Measurements from ENCODE around the gene HTT-AS.

HTT-AS gene

DNA sequence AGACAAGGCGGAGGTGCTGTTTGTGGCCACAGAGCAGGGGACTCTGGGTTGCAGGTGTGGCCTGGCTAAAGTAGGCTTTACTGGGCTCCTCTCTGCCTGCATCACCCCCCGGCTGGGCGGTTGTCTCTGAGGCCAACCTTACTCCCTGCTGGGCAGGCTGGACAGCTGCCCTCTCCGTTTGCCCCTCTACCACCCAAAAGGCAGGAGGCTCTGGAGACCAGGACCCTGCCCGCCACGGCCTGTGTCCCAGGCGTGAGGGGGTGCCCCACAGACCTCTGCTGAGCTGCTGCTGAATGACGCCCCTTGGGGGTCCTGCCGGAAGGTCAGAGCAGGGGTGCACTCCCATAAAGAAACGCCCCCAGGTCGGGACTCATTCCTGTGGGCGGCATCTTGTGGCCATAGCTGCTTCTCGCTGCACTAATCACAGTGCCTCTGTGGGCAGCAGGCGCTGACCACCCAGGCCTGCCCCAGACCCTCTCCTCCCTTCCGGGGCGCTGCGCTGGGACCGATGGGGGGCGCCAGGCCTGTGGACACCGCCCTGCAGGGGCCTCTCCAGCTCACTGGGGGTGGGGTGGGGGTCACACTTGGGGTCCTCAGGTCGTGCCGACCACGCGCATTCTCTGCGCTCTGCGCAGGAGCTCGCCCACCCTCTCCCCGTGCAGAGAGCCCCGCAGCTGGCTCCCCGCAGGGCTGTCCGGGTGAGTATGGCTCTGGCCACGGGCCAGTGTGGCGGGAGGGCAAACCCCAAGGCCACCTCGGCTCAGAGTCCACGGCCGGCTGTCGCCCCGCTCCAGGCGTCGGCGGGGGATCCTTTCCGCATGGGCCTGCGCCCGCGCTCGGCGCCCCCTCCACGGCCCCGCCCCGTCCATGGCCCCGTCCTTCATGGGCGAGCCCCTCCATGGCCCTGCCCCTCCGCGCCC lies 920 bp downstream of the HTT-AS start:
- H3K9me3 ChIP-seq (ENCODE audit: control insufficient read depth, insufficient read depth, low read length) = no peaks in the 10 kb centered on the region
- no peak for DNase-seq (ENCODE audit: low read depth, low spot score)

DNA sequence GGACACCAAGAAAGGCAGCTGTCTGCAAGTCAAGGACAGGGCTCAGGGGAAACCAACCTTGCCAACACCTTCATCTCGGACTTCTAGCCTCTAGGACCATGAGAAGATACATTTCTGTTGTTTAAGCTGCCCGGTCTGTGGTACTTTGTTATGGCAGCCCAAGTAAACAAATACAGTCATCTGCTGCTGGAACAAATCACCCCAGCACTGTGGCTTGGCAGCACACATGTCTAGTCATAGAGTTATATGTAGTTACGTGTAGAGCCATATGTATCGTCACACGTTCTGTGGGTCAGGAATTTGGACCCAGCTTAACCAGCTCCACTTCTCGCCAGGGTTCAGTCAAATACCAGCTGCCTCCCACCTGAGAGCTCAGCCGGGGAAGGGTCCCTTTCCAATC lies 2.5 kb downstream of the HTT-AS start:
- Histone ChIP-seq H3K9me3 (ENCODE audit: control insufficient read depth, insufficient read depth, low read length) (no peaks in the 10 kb centered on the region), H3K4me3 (ENCODE audit: low read length) (no peak overlapping the region), H3K36me3 (ENCODE audit: control insufficient read depth, insufficient read depth, low read length) (no peaks in the 10 kb centered on the region), H3K4me1 (ENCODE audit: control insufficient read depth, insufficient read depth, low read length) (no peaks in the 10 kb centered on the region), H3K27me3 (ENCODE audit: control insufficient read depth, insufficient read depth, low read length) (no peaks in the 10 kb centered on the region), H3K27ac (ENCODE audit: low read length) (no peak overlapping the region)
- DNase-seq (ENCODE audit: low read depth, low spot score) = no peak
- WGBS (ENCODE audit: insufficient coverage, insufficient read length) = no CpG with 5 or more reads among the region's 7 CpGs

More for the DNA sequence above, 920 bp downstream of the HTT-AS start:
- Histone ChIP-seq H3K4me1 (ENCODE audit: control insufficient read depth, insufficient read depth, low read length) (no peaks in the 10 kb centered on the region), H3K27ac (ENCODE audit: low read length) (no peak overlapping the region), H3K4me3 (ENCODE audit: low read length) (peak overlapping the region; percentile 84), H3K36me3 (ENCODE audit: control insufficient read depth, insufficient read depth, low read length) (no peaks in the 10 kb centered on the region), H3K27me3 (ENCODE audit: control insufficient read depth, insufficient read depth, low read length) (no peaks in the 10 kb centered on the region)
- WGBS (ENCODE audit: insufficient coverage, insufficient read length) = no CpG with 5 or more reads among the region's 54 CpGs

DNA sequence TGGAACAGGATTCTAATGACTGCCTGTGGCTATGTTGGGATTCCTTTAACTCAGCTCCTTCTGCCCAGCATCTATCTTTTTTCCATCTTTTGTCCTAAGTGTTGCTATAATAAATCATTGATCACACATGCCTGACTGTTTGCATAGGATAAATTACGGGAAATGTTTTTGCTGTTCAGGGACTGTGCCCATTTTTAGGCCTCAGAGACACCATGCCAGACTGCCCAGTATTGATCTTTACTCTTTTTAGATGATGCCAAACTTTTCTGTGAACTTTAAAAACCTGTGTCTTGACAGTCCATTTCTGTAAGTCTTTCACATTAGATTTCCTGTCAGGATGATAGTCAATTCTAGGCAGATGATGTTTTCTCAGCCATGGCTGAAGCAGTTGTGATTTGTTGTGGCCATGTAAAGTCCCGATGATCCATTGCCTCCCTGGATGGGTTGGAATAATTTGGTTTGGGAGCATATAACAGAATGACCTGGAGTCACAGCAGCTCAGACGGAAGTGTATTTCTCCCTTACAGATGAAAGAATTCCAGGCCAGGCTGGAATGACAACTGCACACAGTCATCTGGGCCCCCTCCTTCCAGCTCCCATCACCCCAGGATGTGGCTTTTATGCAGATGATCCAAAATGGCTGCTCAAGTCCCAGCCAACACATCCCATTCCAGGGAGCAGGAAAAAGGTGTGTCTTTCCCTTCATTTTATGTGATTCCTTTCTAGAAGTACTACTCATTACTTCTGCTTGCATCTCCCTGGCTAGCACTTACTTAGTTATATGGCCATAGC lies 3.4 kb downstream of the HTT-AS start:
- Histone ChIP-seq H3K27me3 (ENCODE audit: control insufficient read depth, insufficient read depth, low read length) (no peaks in the 10 kb centered on the region), H3K36me3 (ENCODE audit: control insufficient read depth, insufficient read depth, low read length) (no peaks in the 10 kb centered on the region), H3K4me3 (ENCODE audit: low read length) (no peak overlapping the region), H3K27ac (ENCODE audit: low read length) (no peak overlapping the region), H3K9me3 (ENCODE audit: control insufficient read depth, insufficient read depth, low read length) (no peaks in the 10 kb centered on the region), H3K4me1 (ENCODE audit: control insufficient read depth, insufficient read depth, low read length) (no peaks in the 10 kb centered on the region)
- WGBS (ENCODE audit: insufficient coverage, insufficient read length) = no CpG with 5 or more reads among the region's 3 CpGs
- no peak for DNase-seq (ENCODE audit: low read depth, low spot score)

DNA sequence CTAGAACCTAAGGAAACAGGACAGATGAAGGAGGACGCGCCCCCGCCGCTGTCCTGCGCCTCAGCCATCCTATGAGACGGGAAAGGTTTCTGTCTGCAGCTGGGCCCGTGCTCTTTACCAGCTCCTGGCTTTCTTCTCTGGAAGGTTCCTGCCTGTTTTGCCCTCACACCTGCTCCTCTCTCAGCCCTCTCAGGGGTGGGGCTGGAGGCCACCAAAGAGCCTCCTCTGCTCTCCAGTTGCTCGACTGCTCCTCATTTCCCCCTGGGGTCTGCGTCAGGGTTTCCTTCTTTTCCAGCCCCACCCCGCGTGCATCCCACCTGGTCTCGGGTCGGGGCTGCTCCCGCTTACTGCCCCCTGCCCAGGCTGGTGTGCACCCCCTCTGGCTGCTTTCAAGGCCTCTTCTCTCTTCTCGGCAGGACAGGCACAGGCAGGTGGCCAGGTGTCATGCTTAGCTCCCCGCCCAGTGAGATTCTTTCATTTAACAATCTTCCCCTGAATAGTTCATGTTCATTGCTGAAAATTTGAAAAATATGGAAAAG lies 4.6 kb downstream of the HTT-AS start:
- no peaks in the 10 kb centered on the region for H3K27me3 ChIP-seq (ENCODE audit: control insufficient read depth, insufficient read depth, low read length)
- H3K36me3 ChIP-seq (ENCODE audit: control insufficient read depth, insufficient read depth, low read length) = no peaks in the 10 kb centered on the region
- WGBS (ENCODE audit: insufficient coverage, insufficient read length) = no CpG with 5 or more reads among the region's 16 CpGs
- no peak overlapping the region for H3K27ac ChIP-seq (ENCODE audit: low read length)
- no peaks in the 10 kb centered on the region for H3K4me1 ChIP-seq (ENCODE audit: control insufficient read depth, insufficient read depth, low read length)
- H3K4me3 ChIP-seq (ENCODE audit: low read length) = no peak overlapping the region
- no peaks in the 10 kb centered on the region for H3K9me3 ChIP-seq (ENCODE audit: control insufficient read depth, insufficient read depth, low read length)
- no peak for DNase-seq (ENCODE audit: low read depth, low spot score)

DNA sequence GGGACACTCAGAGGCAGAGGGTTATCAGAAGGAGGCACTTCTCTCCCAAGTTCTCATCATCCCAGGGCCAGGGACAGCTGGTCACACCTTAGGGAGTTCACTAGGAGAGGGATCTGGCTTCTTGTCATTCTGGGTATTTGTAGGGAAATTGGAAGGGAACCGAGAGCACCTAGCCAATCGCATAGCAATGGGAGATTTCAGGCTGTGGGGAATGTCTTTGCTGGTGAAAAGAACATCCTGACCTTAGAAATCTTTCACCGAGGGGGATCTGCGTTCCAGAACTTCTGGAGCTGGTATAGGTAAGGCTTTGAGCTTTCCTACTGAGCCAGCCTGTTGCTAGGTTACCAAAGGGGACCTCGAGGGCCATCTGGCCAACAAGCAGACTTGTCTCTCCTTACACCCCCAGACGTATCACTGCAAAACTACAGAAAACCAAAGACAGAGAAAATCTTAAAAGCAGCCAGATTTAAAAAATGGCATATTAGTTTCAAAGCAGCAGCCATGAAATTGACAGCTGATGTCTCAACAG lies 6.8 kb downstream of the HTT-AS start:
- WGBS (ENCODE audit: insufficient coverage, insufficient read length) = no CpG with 5 or more reads among the region's 6 CpGs
- Histone ChIP-seq H3K27me3 (ENCODE audit: control insufficient read depth, insufficient read depth, low read length) (no peaks in the 10 kb centered on the region), H3K27ac (ENCODE audit: low read length) (no peak overlapping the region), H3K36me3 (ENCODE audit: control insufficient read depth, insufficient read depth, low read length) (no peaks in the 10 kb centered on the region), H3K4me1 (ENCODE audit: control insufficient read depth, insufficient read depth, low read length) (no peaks in the 10 kb centered on the region), H3K9me3 (ENCODE audit: control insufficient read depth, insufficient read depth, low read length) (no peaks in the 10 kb centered on the region), H3K4me3 (ENCODE audit: low read length) (no peak overlapping the region)
- DNase-seq (ENCODE audit: low read depth, low spot score) = no peak

DNA sequence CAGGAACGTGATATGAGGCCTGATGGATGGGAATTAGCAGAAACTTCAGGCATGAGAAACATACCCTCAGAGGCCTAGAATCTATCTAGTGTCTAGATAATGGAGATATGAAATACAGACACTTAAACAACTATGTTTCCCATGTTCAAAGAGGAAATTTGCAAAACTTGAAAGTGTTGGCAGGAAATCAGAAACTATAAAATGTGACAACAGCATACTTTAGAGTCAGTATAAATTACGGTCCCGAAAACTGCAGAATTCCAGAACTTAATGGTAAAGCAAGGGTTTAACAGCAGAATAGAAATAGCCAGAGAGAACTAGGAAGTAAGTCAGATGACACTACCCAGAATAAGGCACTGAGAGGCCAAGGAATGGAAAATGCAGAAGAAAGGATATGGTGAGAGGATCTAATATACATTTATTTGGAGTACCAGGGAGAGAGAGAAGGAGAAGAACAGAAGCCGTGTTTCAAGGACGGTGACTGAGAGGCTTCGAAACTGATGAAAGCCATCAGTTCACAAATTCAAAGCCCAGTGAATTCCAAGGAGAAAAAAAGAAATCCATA lies 7.4 kb downstream of the HTT-AS start:
- H3K27ac ChIP-seq (ENCODE audit: low read length) = no peak overlapping the region
- WGBS (ENCODE audit: insufficient coverage, insufficient read length) = no CpG with 5 or more reads among the region's 6 CpGs
- H3K36me3 ChIP-seq (ENCODE audit: control insufficient read depth, insufficient read depth, low read length) = no peaks in the 10 kb centered on the region
- H3K9me3 ChIP-seq (ENCODE audit: control insufficient read depth, insufficient read depth, low read length) = no peaks in the 10 kb centered on the region
- H3K4me1 ChIP-seq (ENCODE audit: control insufficient read depth, insufficient read depth, low read length) = no peaks in the 10 kb centered on the region
- DNase-seq (ENCODE audit: low read depth, low spot score) = no peak
- no peak overlapping the region for H3K4me3 ChIP-seq (ENCODE audit: low read length)
- H3K27me3 ChIP-seq (ENCODE audit: control insufficient read depth, insufficient read depth, low read length) = no peaks in the 10 kb centered on the region

DNA sequence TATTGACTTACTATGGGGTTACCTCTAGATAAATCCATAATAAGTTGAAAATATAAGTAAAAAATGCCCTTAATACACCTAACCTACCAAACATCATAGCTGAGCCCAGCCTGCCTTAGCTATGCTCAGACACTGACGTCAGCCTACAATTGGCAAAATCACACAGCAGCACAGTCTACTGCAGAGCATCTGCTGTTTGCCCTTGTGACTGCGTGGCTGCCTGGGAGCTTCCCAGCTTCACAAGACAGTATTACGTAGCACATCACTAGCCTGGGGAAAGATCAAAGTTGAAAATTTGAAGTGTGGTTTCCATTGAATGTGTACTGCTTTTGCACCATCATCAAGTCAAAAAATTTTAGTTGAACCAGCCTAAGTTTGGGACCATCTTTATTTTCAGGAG lies 8.8 kb downstream of the HTT-AS start:
- Histone ChIP-seq H3K36me3 (ENCODE audit: control insufficient read depth, insufficient read depth, low read length) (no peaks in the 10 kb centered on the region), H3K27me3 (ENCODE audit: control insufficient read depth, insufficient read depth, low read length) (no peaks in the 10 kb centered on the region), H3K4me1 (ENCODE audit: control insufficient read depth, insufficient read depth, low read length) (no peaks in the 10 kb centered on the region), H3K9me3 (ENCODE audit: control insufficient read depth, insufficient read depth, low read length) (no peaks in the 10 kb centered on the region), H3K27ac (ENCODE audit: low read length) (no peak overlapping the region), H3K4me3 (ENCODE audit: low read length) (no peak overlapping the region)
- WGBS (ENCODE audit: insufficient coverage, insufficient read length) = no CpG with 5 or more reads among the region's 3 CpGs
- DNase-seq (ENCODE audit: low read depth, low spot score) = no peak

DNA sequence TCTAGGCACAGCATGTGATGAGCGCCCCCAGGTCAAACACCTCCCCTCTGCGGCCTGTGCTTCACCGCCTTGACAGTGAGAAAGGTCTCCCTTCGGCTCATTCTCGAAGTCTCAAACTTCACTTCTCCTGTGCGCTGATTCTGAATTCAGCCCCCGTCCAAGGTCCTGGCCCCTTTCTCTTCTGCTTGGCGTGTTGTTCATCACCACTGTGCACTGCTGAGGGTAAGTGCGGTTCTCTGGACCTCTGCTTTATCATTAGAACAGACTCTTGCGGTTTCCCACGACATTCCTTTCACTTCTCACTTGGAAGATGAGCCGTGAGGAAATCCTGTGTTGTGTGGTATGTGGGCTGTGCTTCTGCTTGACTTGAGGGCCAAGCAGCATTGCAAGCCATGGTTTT lies 11.9 kb downstream of the HTT-AS start:
- WGBS (ENCODE audit: insufficient coverage, insufficient read length) = no CpG with 5 or more reads among the region's 12 CpGs
- Histone ChIP-seq H3K36me3 (ENCODE audit: control insufficient read depth, insufficient read depth, low read length) (no peaks in the 10 kb centered on the region), H3K27ac (ENCODE audit: low read length) (no peak overlapping the region), H3K4me1 (ENCODE audit: control insufficient read depth, insufficient read depth, low read length) (no peaks in the 10 kb centered on the region), H3K4me3 (ENCODE audit: low read length) (no peak overlapping the region), H3K27me3 (ENCODE audit: control insufficient read depth, insufficient read depth, low read length) (no peaks in the 10 kb centered on the region), H3K9me3 (ENCODE audit: control insufficient read depth, insufficient read depth, low read length) (no peaks in the 10 kb centered on the region)
- DNase-seq (ENCODE audit: low read depth, low spot score) = no peak

DNA sequence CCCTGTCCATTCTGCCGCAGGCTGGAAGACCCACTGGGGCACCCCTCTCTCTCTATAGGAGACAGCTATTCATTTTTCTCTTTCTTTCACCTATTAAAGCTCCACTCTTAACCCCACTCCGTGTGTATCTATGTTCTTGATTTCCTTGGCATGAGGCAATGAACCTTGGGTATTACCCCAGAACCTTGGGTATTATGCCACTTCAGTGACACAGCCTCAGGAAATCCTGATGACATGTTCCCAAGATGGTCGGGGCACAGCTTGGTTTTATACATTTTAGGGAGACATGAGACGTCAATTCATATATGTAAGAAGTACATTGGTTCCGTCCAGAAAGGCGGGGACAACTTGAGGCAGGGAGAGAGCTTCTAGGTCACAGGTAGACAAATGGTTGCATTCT lies 13.4 kb downstream of the HTT-AS start:
- H3K27me3 ChIP-seq (ENCODE audit: control insufficient read depth, insufficient read depth, low read length) = no peaks in the 10 kb centered on the region
- WGBS (ENCODE audit: insufficient coverage, insufficient read length) = no CpG with 5 or more reads among the region's 6 CpGs
- H3K9me3 ChIP-seq (ENCODE audit: control insufficient read depth, insufficient read depth, low read length) = no peaks in the 10 kb centered on the region
- H3K36me3 ChIP-seq (ENCODE audit: control insufficient read depth, insufficient read depth, low read length) = no peaks in the 10 kb centered on the region
- no peak overlapping the region for H3K4me3 ChIP-seq (ENCODE audit: low read length)
- DNase-seq (ENCODE audit: low read depth, low spot score) = no peak
- H3K27ac ChIP-seq (ENCODE audit: low read length) = no peak overlapping the region
- H3K4me1 ChIP-seq (ENCODE audit: control insufficient read depth, insufficient read depth, low read length) = no peaks in the 10 kb centered on the region

DNA sequence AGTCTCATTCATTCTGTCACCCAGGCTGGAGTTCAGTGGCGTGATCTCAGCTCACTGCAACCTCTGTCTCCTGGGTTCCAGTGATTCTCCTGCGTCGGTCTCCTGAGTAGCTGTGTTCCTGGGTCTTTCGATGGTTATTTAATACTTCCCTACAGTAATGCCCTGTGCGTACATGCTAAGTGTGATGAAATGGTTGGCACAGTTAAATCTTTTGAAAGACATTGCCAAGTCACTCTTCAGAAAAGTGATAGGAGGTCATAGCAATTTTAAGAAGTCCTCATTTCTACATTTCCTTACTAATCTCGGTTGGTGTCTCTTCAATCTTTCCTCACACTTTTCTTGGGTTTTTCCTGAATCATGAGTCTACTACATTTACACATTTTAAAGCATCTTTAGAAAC lies 14.4 kb downstream of the HTT-AS start:
- no peaks in the 10 kb centered on the region for H3K27me3 ChIP-seq (ENCODE audit: control insufficient read depth, insufficient read depth, low read length)
- WGBS (ENCODE audit: insufficient coverage, insufficient read length) = no CpG with 5 or more reads among the region's 6 CpGs
- no peak overlapping the region for H3K27ac ChIP-seq (ENCODE audit: low read length)
- H3K4me3 ChIP-seq (ENCODE audit: low read length) = no peak overlapping the region
- H3K4me1 ChIP-seq (ENCODE audit: control insufficient read depth, insufficient read depth, low read length) = no peaks in the 10 kb centered on the region
- no peaks in the 10 kb centered on the region for H3K9me3 ChIP-seq (ENCODE audit: control insufficient read depth, insufficient read depth, low read length)
- no peak for DNase-seq (ENCODE audit: low read depth, low spot score)
- no peaks in the 10 kb centered on the region for H3K36me3 ChIP-seq (ENCODE audit: control insufficient read depth, insufficient read depth, low read length)

All from iPS DF 6.9 (cell line).